ENCODE measurements around the gene PARP3.

PARP3 gene

GRCh38 chr3:51934991-51935885 is 6.9 kb upstream of the PARP3 start:
- H3K4me3 ChIP-seq (ENCODE audit: low read depth, low read length): no peak overlapping the region
- TF ChIP-seq CTCF (IDR thresholded peaks at IDR 0.05; ENCODE audit: low read depth, low read length): no peak

GRCh38 chr3:51935886-51936755 is 6.0 kb upstream of the PARP3 start:
- no peak for TF ChIP-seq CTCF (IDR thresholded peaks at IDR 0.05; ENCODE audit: low read depth, low read length)
- no peak overlapping the region for H3K4me3 ChIP-seq (ENCODE audit: low read depth, low read length)

- no peak overlapping the region for H3K4me3 ChIP-seq (ENCODE audit: low read depth, low read length)
- no peak for TF ChIP-seq CTCF (IDR thresholded peaks at IDR 0.05; ENCODE audit: low read depth, low read length)
Measured at GRCh38 chr3:51937014-51937413, 5.1 kb upstream of the PARP3 start.

GRCh38 chr3:51937611-51938450 is 4.3 kb upstream of the PARP3 start:
- H3K4me3 ChIP-seq (ENCODE audit: low read depth, low read length): no peak overlapping the region
- no peak for TF ChIP-seq CTCF (IDR thresholded peaks at IDR 0.05; ENCODE audit: low read depth, low read length)

GRCh38 chr3:51938780-51939425 is 3.3 kb upstream of the PARP3 start:
- no peak for TF ChIP-seq CTCF (IDR thresholded peaks at IDR 0.05; ENCODE audit: low read depth, low read length)
- H3K4me3 ChIP-seq (ENCODE audit: low read depth, low read length): no peak overlapping the region

GRCh38 chr3:51940648-51941462 is 1.3 kb upstream of the PARP3 start:
- H3K4me3 ChIP-seq (ENCODE audit: low read depth, low read length): peak overlapping the region; percentile 91
- no peak for TF ChIP-seq CTCF (IDR thresholded peaks at IDR 0.05; ENCODE audit: low read depth, low read length)

Data from WI38 (cell line).